HepG2 (cell line): ENCODE measurements around the gene BTBD6. TPM values are rescaled to one million over a fixed set of nuclear protein-coding genes. Genes with fewer than 3 reads are reported as not detected.

Source experiments
- ATAC-seq: fragments of 200-7000 bp; cut with Tn5 transposase; 3 replicates; pipeline ENCODE4 v1.9.1; 2020; ENCODE audit warnings: mild to moderate bottlenecking, moderate library complexity
- BruUV-seq: library from RNA; stranded (reverse); fragments of 400-500 nt; replicated peaks from 2 replicates; lab custom pipeline; 2021; lab: Mats Ljungman, UMichigan
- CTCF ChIA-PET: fragments of 300-600 bp; formaldehyde crosslinking; extraction: SDS; loops from one replicate; lab custom pipeline; 2021; ENCODE audit warnings: low total read pairs, inconsistent platforms, low intra/inter-chr PET ratio; lab: Yijun Ruan, JAX
- POLR2A ChIA-PET: fragments of 350-600 bp; sonication (Branson Sonifier 250); formaldehyde crosslinking; loops from one replicate; lab custom pipeline; 2020; ENCODE audit warnings: antibody characterized with exemption, inconsistent platforms; lab: Yijun Ruan, JAX
- DNase-seq: peaks from one replicate; pipeline ENCODE4 v3.0.0-alpha.2; 2015; ENCODE audit warnings: low spot score
- FAIRE-seq: peaks from 3 replicates; lab custom pipeline; 2011; peaks lifted over from hg19 to GRCh38; lab: Jason Lieb, UNC
- H2AFZ ChIP-seq: one replicate; pipeline ENCODE4 v1.6.1; 2011; ENCODE audit warnings: low read length, inconsistent platforms
- H3K27ac ChIP-seq: fragments of 300-600 bp; 3 replicates; pipeline ENCODE4 v1.8.0; 2011; ENCODE audit warnings: mixed run types, mild to moderate bottlenecking, mixed read lengths, low read length, inconsistent platforms; ENCODE audit not compliant: insufficient read depth; ENCODE audit errors: extremely low read length
- H3K27me3 ChIP-seq, 2 experiments: fragments of 200-600 bp in 1 of 2; 2 replicates in 1 of 2; 3 replicates in 1 of 2; pipeline versions ENCODE4 v1.6.0 to v1.8.0; 2011; ENCODE audit warnings: low read length in 2 of 2, mild to moderate bottlenecking in 2 of 2, moderate library complexity in 2 of 2, inconsistent platforms in 1 of 2; ENCODE audit not compliant: insufficient read depth in 2 of 2, control insufficient read depth in 1 of 2
- H3K36me3 ChIP-seq, 2 experiments: fragments of 200-600 bp in 1 of 2; replicated peaks in 1 of 2; 2 replicates in 1 of 2; 3 replicates in 1 of 2; pipeline versions ENCODE4 v1.5.1 to v1.8.0; 2011; ENCODE audit warnings: low read length in 2 of 2, inconsistent platforms in 1 of 2; ENCODE audit not compliant: insufficient read depth in 2 of 2, control insufficient read depth in 1 of 2
- H3K4me1 ChIP-seq: 2 replicates; pipeline ENCODE4 v1.5.1; 2012; ENCODE audit warnings: low read length, inconsistent platforms; ENCODE audit not compliant: insufficient read depth
- H3K4me2 ChIP-seq: 2 replicates; pipeline ENCODE4 v1.6.0; 2011; ENCODE audit warnings: low read depth, low read length, inconsistent platforms
- H3K4me3 ChIP-seq, 3 experiments: fragments of 200-600 bp in 1 of 3; sonication (generic), shearing (Covaris generic) in 1 of 3; replicated peaks in 1 of 3; 2 replicates each; pipeline ENCODE4 v1.5.1; 2011 to 2016; ENCODE audit warnings: low read length in 3 of 3, inconsistent platforms in 2 of 3, low read depth in 2 of 3, mild to moderate bottlenecking in 2 of 3, control low read depth in 1 of 3, mixed read lengths in 1 of 3; ENCODE audit not compliant: insufficient read depth in 1 of 3
- H3K79me2 ChIP-seq: one replicate; pipeline ENCODE4 v1.6.1; 2011; ENCODE audit warnings: low read length, inconsistent platforms; ENCODE audit not compliant: insufficient read depth
- H3K9ac ChIP-seq: 2 replicates; pipeline ENCODE4 v1.6.0; 2011; ENCODE audit warnings: mild to moderate bottlenecking, low read depth, low read length, inconsistent platforms; ENCODE audit not compliant: insufficient read depth
- H3K9me3 ChIP-seq: 2 replicates; pipeline ENCODE4 v1.5.1; 2012; ENCODE audit warnings: mild to moderate bottlenecking, low read length
- H4K20me1 ChIP-seq: 2 replicates; pipeline ENCODE4 v1.6.0; 2011; ENCODE audit warnings: inconsistent platforms, mild to moderate bottlenecking, low read length, moderate library complexity; ENCODE audit not compliant: insufficient read depth
- ATM ChIP-seq: fragments of 450-650 bp; IDR thresholded peaks from 2 replicates; pipeline ENCODE4 v1.7.1; 2017; ENCODE audit warnings: mild to moderate bottlenecking, borderline replicate concordance
- DMAP1 ChIP-seq: IDR thresholded peaks from 2 replicates; pipeline ENCODE4 v1.6.1; 2016
- KDM5A ChIP-seq: fragments of 200-600 bp; sonication (generic); IDR thresholded peaks from 2 replicates; pipeline ENCODE4 v1.7.0; 2018; ENCODE audit warnings: antibody characterized with exemption, mild to moderate bottlenecking, low read length, borderline replicate concordance
- KLF15 ChIP-seq: sonication (generic); formaldehyde crosslinking; IDR thresholded peaks from 2 replicates; pipeline ENCODE4 v1.8.1; 2023; ENCODE audit warnings: borderline replicate concordance, mild to moderate bottlenecking, inconsistent platforms, missing genetic modification reagents, mixed read lengths
- MED1 ChIP-seq: sonication (generic); formaldehyde crosslinking; IDR thresholded peaks from 2 replicates; pipeline ENCODE4 v1.4.0; 2020; ENCODE audit warnings: missing genetic modification reagents
- MXD4 ChIP-seq: IDR thresholded peaks from 2 replicates; pipeline ENCODE4 v1.6.1; 2016; ENCODE audit warnings: mild to moderate bottlenecking, missing biosample characterization, missing genetic modification reagents
- NAIF1 ChIP-seq: sonication (generic); formaldehyde crosslinking; IDR thresholded peaks from 2 replicates; pipeline ENCODE4 v1.5.0; 2020; ENCODE audit warnings: mild to moderate bottlenecking, missing genetic modification reagents, borderline replicate concordance
- TRIM22 ChIP-seq: fragments of 450-650 bp; IDR thresholded peaks from 2 replicates; pipeline ENCODE4 v1.6.1; 2017
- ZFP36L1 ChIP-seq: sonication (generic); formaldehyde crosslinking; IDR thresholded peaks from 2 replicates; pipeline ENCODE4 v1.8.0; 2022; ENCODE audit warnings: mild to moderate bottlenecking, missing genetic modification reagents, moderate library complexity
- ZNF18 ChIP-seq: sonication (generic); formaldehyde crosslinking; IDR thresholded peaks from 2 replicates; pipeline ENCODE4 v1.8.0; 2022; ENCODE audit warnings: mild to moderate bottlenecking, missing genetic modification reagents; ENCODE audit not compliant: insufficient replicate concordance
- ZNF543 ChIP-seq: sonication (generic); formaldehyde crosslinking; IDR thresholded peaks from 2 replicates; pipeline ENCODE4 v1.4.0; 2020; ENCODE audit warnings: mild to moderate bottlenecking, missing genetic modification reagents
- ZNF605 ChIP-seq: sonication (generic); formaldehyde crosslinking; IDR thresholded peaks from 2 replicates; pipeline ENCODE4 v1.8.0; 2022; ENCODE audit warnings: mild to moderate bottlenecking, missing genetic modification reagents
- ZNF709 ChIP-seq: sonication (generic); formaldehyde crosslinking; IDR thresholded peaks from 2 replicates; pipeline ENCODE4 v1.5.0; 2020; ENCODE audit warnings: mild to moderate bottlenecking, missing genetic modification reagents
- ZNF780A ChIP-seq: sonication (generic); formaldehyde crosslinking; IDR thresholded peaks from 2 replicates; pipeline ENCODE4 v1.8.0; 2022; ENCODE audit warnings: mild to moderate bottlenecking, missing genetic modification reagents, moderate library complexity
- ZNF800 ChIP-seq: sonication (generic); formaldehyde crosslinking; IDR thresholded peaks from 2 replicates; pipeline ENCODE4 v1.4.0; 2020; ENCODE audit warnings: missing genetic modification reagents
- whole genome bisulfite sequencing: methylation state at CpG from one replicate; pipeline ENCODE4 v1.1.6; 2017; ENCODE audit warnings: low lambda C conversion rate; 5-methylcytosine and 5-hydroxymethylcytosine counted together
- in situ Hi-C: cut with HindIII; loops from 2 replicates; pipeline ENCODE4 v1.10.0; 2017; ENCODE audit warnings: low pct_unique_long_range_greater_than_20kb; ENCODE audit not compliant: extremely low pct_ligation_motif_present
- intact Hi-C: fragments of 100-400 bp; cut with micrococcal nuclease; formaldehyde crosslinking; loops from one replicate; pipeline ENCODE4 v1.10.0; 2022; ENCODE audit not compliant: unreplicated experiment
- polyA plus RNA-seq, 8 experiments: library from polyadenylated mRNA; depleted of rRNA in 3 of 8; stranded (reverse) in 7 of 8; unstranded in 1 of 8; fragments of >200 nt; fragmentation: Illumina TruSeq in 4 of 8; extraction: Trizol in 4 of 8; gene quantifications; 2 replicates each; pipeline versions ENCODE4 v1.2.1 to v1.2.3, GENCODE V29; 2011 to 2016; ENCODE audit warnings: low read depth in 4 of 8, missing spikeins in 1 of 8, mixed read lengths in 1 of 8; ENCODE audit not compliant: insufficient read depth in 1 of 8
- total RNA-seq, 5 experiments: library from RNA; depleted of rRNA; stranded (reverse); fragments of >200 nt; fragmentation: Illumina TruSeq; extraction: Trizol; gene quantifications; 2 replicates each; pipeline ENCODE4 v1.2.3, GENCODE V29; 2016; ENCODE audit warnings: low read depth in 1 of 5

Gene BTBD6
- total and polyA plus RNA-seq, 2 of the 13 experiments (the other 11 are each of a cell fraction or from before 2014, with no cell fraction given), result not detected

- H3K36me3 ChIP-seq, result peaks cover 10 to 33% of the 10 kb centered on the region in 2 experiments; a peak in 4 of 5 replicates
- H3K9ac ChIP-seq, result no peak overlapping the region
- H4K20me1 ChIP-seq, result no peaks in the 10 kb centered on the region
- TF ChIP-seq NAIF1 (CRISPR knock-in tag) (no peak), DMAP1 (CRISPR knock-in tag) (no peak), MXD4 (CRISPR knock-in tag) (no peak), ZNF605 (CRISPR knock-in tag) (no peak), ZNF800 (CRISPR knock-in tag) (no peak), ZNF18 (no peak), KLF15 (CRISPR knock-in tag) (no peak), KDM5A (no peak), ZNF543 (CRISPR knock-in tag) (no peak), ZNF780A (CRISPR knock-in tag) (no peak), MED1 (CRISPR knock-in tag) (no peak), TRIM22 (no peak), ZNF709 (no peak), ZFP36L1 (no peak), ATM (no peak)
- TF ChIP-seq, all 625 proteins: peak for 0
- Histone ChIP-seq H3K4me3 (no peak overlapping the region), H3K27me3 (no peaks in the 10 kb centered on the region), H3K4me2 (no peak overlapping the region), H3K4me1 (no peaks in the 10 kb centered on the region), H3K79me2 (no peaks in the 10 kb centered on the region), H3K9me3 (no peaks in the 10 kb centered on the region), H3K27ac (no peak overlapping the region), H2AFZ (no peak overlapping the region)
- no peak for FAIRE-seq
- intact Hi-C loops (no loop called here), in situ Hi-C loops (no loop called here)
- ChIA-PET POLR2A (no interaction called here), CTCF (no interaction called here)
- WGBS, result 98% methylated on average over 8 of the region's 10 CpGs
- DNase-seq, result no peak
- ATAC-seq, result no peak
- BruUV-seq, result no TSS peak
Measured at GRCh38 chr14:105226198-105226597, 22.1 kb upstream of the BTBD6 start.
